ENCODE results near the gene RAB6B.

RAB6B gene

DNA sequence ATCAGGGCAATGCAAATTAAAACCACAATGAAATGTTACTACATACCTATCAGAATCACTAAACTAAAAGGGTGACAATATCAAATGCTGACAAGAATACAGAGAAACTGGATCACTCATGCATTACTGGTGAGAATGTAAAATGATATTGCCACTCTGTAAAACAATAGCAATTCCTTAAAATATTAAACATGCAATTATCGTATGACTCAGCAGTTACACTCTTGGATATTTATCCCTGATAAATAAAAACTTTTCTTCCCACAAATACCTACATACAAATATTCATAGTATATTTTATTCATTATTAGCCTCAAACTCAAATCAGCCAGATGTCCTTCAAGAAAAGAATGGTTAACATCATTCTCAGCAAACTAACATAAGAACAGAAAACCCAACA, 25.9 kb upstream of the RAB6B start:
- no peak for ATAC-seq
- TF ChIP-seq, protein P1, sequence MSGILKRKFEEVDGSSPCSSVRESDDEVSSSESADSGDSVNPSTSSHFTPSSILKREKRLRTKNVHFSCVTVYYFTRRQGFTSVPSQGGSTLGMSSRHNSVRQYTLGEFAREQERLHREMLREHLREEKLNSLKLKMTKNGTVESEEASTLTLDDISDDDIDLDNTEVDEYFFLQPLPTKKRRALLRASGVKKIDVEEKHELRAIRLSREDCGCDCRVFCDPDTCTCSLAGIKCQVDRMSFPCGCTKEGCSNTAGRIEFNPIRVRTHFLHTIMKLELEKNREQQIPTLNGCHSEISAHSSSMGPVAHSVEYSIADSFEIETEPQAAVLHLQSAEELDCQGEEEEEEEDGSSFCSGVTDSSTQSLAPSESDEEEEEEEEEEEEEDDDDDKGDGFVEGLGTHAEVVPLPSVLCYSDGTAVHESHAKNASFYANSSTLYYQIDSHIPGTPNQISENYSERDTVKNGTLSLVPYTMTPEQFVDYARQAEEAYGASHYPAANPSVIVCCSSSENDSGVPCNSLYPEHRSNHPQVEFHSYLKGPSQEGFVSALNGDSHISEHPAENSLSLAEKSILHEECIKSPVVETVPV (CRISPR knock-in tag; IDR thresholded peaks at IDR 0.05) = no peak
- TF ChIP-seq OSR1 (CRISPR knock-in tag; IDR thresholded peaks at IDR 0.05) (no peak), ZNF8 (CRISPR knock-in tag; IDR thresholded peaks at IDR 0.05) (no peak), ZFP30 (CRISPR knock-in tag; IDR thresholded peaks at IDR 0.05) (no peak)
- TF ChIP-seq, protein P2, sequence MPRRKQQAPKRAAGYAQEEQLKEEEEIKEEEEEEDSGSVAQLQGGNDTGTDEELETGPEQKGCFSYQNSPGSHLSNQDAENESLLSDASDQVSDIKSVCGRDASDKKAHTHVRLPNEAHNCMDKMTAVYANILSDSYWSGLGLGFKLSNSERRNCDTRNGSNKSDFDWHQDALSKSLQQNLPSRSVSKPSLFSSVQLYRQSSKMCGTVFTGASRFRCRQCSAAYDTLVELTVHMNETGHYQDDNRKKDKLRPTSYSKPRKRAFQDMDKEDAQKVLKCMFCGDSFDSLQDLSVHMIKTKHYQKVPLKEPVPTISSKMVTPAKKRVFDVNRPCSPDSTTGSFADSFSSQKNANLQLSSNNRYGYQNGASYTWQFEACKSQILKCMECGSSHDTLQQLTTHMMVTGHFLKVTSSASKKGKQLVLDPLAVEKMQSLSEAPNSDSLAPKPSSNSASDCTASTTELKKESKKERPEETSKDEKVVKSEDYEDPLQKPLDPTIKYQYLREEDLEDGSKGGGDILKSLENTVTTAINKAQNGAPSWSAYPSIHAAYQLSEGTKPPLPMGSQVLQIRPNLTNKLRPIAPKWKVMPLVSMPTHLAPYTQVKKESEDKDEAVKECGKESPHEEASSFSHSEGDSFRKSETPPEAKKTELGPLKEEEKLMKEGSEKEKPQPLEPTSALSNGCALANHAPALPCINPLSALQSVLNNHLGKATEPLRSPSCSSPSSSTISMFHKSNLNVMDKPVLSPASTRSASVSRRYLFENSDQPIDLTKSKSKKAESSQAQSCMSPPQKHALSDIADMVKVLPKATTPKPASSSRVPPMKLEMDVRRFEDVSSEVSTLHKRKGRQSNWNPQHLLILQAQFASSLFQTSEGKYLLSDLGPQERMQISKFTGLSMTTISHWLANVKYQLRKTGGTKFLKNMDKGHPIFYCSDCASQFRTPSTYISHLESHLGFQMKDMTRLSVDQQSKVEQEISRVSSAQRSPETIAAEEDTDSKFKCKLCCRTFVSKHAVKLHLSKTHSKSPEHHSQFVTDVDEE (CRISPR knock-in tag; IDR thresholded peaks at IDR 0.05) = no peak

DNA sequence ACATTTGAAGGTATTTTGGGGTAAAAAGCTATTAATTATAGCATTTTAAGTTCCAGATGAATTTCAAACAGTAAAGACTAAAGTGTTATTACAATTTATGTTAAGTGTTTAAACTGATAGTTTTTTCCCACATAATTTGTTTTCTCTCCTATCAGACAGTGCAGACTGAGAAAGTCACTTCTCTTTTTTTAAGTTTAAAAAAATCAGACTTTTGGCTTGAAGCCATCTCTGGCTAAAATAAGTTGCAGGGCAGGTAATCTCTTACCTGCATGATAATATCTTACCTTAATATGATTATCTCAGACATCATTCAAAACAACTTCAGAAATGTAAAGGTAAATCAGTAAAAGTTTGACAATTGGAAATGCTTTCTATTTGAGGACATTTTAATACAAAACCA, 21.5 kb upstream of the RAB6B start:
- no peak for ATAC-seq
- TF ChIP-seq CSDC2 (CRISPR knock-in tag; IDR thresholded peaks at IDR 0.05) = no peak
- TF ChIP-seq ZC3H10 (CRISPR knock-in tag; IDR thresholded peaks at IDR 0.05) = no peak
- TF ChIP-seq, protein P3, sequence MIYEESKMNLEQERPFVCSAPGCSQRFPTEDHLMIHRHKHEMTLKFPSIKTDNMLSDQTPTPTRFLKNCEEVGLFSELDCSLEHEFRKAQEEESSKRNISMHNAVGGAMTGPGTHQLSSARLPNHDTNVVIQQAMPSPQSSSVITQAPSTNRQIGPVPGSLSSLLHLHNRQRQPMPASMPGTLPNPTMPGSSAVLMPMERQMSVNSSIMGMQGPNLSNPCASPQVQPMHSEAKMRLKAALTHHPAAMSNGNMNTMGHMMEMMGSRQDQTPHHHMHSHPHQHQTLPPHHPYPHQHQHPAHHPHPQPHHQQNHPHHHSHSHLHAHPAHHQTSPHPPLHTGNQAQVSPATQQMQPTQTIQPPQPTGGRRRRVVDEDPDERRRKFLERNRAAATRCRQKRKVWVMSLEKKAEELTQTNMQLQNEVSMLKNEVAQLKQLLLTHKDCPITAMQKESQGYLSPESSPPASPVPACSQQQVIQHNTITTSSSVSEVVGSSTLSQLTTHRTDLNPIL (CRISPR knock-in tag; IDR thresholded peaks at IDR 0.05; ENCODE audit: low read depth) = no peak
- no peak for TF ChIP-seq ESRRG (CRISPR knock-in tag; IDR thresholded peaks at IDR 0.05)
- TF ChIP-seq, protein P1 (CRISPR knock-in tag; IDR thresholded peaks at IDR 0.05) = no peak
- TF ChIP-seq, protein P4, sequence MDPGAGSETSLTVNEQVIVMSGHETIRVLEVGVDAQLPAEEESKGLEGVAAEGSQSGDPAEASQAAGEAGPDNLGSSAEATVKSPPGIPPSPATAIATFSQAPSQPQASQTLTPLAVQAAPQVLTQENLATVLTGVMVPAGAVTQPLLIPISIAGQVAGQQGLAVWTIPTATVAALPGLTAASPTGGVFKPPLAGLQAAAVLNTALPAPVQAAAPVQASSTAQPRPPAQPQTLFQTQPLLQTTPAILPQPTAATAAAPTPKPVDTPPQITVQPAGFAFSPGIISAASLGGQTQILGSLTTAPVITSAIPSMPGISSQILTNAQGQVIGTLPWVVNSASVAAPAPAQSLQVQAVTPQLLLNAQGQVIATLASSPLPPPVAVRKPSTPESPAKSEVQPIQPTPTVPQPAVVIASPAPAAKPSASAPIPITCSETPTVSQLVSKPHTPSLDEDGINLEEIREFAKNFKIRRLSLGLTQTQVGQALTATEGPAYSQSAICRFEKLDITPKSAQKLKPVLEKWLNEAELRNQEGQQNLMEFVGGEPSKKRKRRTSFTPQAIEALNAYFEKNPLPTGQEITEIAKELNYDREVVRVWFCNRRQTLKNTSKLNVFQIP (CRISPR knock-in tag; IDR thresholded peaks at IDR 0.05; ENCODE audit: borderline replicate concordance, low read depth) = no peak
- no peak for TF ChIP-seq GLIS3 (CRISPR knock-in tag; IDR thresholded peaks at IDR 0.05)
- TF ChIP-seq, protein P2 (CRISPR knock-in tag; IDR thresholded peaks at IDR 0.05) = no peak

DNA sequence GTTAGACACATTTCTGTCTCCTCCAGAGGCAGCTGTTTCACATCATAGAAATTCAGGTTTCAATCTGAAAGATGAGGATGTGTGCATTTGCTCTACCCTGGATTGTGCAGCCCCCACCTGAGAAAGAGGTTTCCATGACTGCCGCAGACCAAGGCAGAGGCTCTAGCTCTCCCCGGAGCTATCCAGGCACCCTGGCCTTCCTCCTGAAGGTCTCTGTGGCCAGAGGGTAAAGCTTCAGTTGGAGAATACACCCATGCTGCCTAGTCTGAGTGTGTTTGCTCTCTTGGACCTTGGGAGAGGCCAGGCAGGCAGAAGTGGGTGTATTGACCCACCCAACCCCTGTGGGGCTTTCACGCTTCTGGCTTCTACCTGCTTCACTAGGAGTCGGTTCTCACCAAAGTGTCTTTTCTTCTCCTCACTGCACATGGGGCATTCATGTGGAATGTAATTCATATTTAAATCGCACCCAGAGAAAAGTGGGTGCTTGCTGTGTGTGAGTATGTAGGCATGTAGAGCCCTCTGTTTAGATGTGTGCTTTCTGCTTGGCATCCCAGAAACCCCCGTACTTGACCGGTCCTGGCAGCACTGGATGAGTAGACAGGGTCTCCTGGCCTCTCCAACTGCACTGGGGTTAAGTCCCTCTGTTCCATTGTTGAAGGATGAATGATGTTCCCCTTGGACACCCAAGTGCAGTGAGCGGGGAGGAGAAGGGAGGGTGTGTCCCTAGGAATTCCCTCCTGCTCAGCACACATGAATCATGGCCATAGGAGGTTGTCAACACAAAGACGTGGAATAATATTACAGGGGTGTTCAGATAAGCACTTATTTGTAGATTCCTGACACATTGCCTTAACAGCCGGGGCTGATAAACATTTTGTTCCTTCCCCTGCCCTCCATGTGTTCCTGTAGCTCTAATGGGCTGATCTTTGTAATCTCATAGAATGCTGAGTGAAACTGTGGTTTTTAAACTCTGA, 20.3 kb upstream of the RAB6B start:
- ATAC-seq = no peak
- TF ChIP-seq, protein P2 (CRISPR knock-in tag; IDR thresholded peaks at IDR 0.05) = no peak
- TF ChIP-seq ZNF565 (CRISPR knock-in tag; conservative IDR thresholded peaks at IDR 0.05; ENCODE audit: low read depth) = no peak
- TF ChIP-seq PATZ1 (CRISPR knock-in tag; IDR thresholded peaks at IDR 0.05; ENCODE audit: borderline replicate concordance) = no peak
- TF ChIP-seq ARNTL (CRISPR knock-in tag; IDR thresholded peaks at IDR 0.05; ENCODE audit: borderline replicate concordance, low read depth) = no peak
- TF ChIP-seq, protein P1 (CRISPR knock-in tag; IDR thresholded peaks at IDR 0.05) = no peak
- no peak for TF ChIP-seq PPARA (CRISPR knock-in tag; IDR thresholded peaks at IDR 0.05; ENCODE audit: borderline replicate concordance)
- TF ChIP-seq TCF4 (CRISPR knock-in tag; IDR thresholded peaks at IDR 0.05; ENCODE audit: borderline replicate concordance) = no peak

Measured in SK-N-SH treated with all-trans-retinoic acid at 6 μM for 48 hours (cell line).